A673 (cell line): ENCODE results near the gene OR52E6. TPM values are rescaled to one million over a fixed set of nuclear protein-coding genes. Genes with fewer than 3 reads are reported as not detected.

Experiments
- BruUV-seq: library from RNA; stranded (reverse); fragments of 400-500 nt; replicated peaks from 2 replicates; lab custom pipeline; 2021; lab: Mats Ljungman, UMichigan
- CTCF ChIA-PET: fragments of 300-600 bp; sonication (Branson Sonifier 250); formaldehyde crosslinking; loops from one replicate; lab custom pipeline; 2022; ENCODE audit warnings: antibody characterized with exemption; lab: Charles Lee
- POLR2A ChIA-PET: fragments of 300-600 bp; sonication (Branson Sonifier 250); formaldehyde crosslinking; loops from one replicate; lab custom pipeline; 2022; ENCODE audit warnings: antibody characterized with exemption; ENCODE audit not compliant: low non-redundant PET; lab: Charles Lee
- DNase-seq: peaks from one replicate; pipeline ENCODE4 v3.0.0-alpha.2; 2015; ENCODE audit warnings: low spot score
- H3K27ac ChIP-seq: fragments of 200-600 bp; sonication (generic); 2 replicates; pipeline ENCODE4 v1.5.1; 2016; ENCODE audit warnings: mixed run types, low read depth, mild to moderate bottlenecking, mixed read lengths, antibody characterized with exemption, low read length; ENCODE audit not compliant: poor library complexity, severe bottlenecking
- H3K27me3 ChIP-seq: fragments of 200-600 bp; sonication (generic); replicated peaks from 2 replicates; pipeline ENCODE4 v1.6.1; 2017; ENCODE audit warnings: mixed run types, low read depth, mild to moderate bottlenecking, mixed read lengths, antibody characterized with exemption, low read length; ENCODE audit not compliant: insufficient read depth, poor library complexity
- H3K36me3 ChIP-seq: fragments of 200-600 bp; sonication (generic); 2 replicates; pipeline ENCODE4 v1.6.1; 2016; ENCODE audit warnings: mixed run types, mild to moderate bottlenecking, mixed read lengths, antibody characterized with exemption, low read length; ENCODE audit not compliant: insufficient read depth, poor library complexity, severe bottlenecking
- H3K4me1 ChIP-seq: fragments of 200-600 bp; sonication (generic); 2 replicates; pipeline ENCODE4 v1.6.1; 2017; ENCODE audit warnings: mixed run types, mild to moderate bottlenecking, mixed read lengths, antibody characterized with exemption, low read length; ENCODE audit not compliant: insufficient read depth, poor library complexity, severe bottlenecking
- H3K4me3 ChIP-seq: fragments of 200-600 bp; sonication (generic); 2 replicates; pipeline ENCODE4 v1.5.1; 2016; ENCODE audit warnings: low read depth, mixed run types, mild to moderate bottlenecking, mixed read lengths, low read length; ENCODE audit not compliant: poor library complexity, severe bottlenecking
- H3K9me3 ChIP-seq: fragments of 200-600 bp; sonication (generic); 2 replicates; pipeline ENCODE4 v1.6.1; 2016; ENCODE audit warnings: mixed run types, low read depth, mild to moderate bottlenecking, mixed read lengths, antibody characterized with exemption, low read length; ENCODE audit not compliant: poor library complexity, severe bottlenecking
- CTCF ChIP-seq: fragments of 300-800, 200-600 bp; sonication (generic); conservative IDR thresholded peaks from 2 replicates; pipeline ENCODE4 v1.5.1; 2017; ENCODE audit warnings: low read depth, mild to moderate bottlenecking, antibody characterized with exemption, low read length, moderate library complexity, mixed read lengths
- EZH2 ChIP-seq: fragments of 200-600 bp; sonication (generic); IDR thresholded peaks from 2 replicates; pipeline ENCODE4 v1.6.1; 2017; ENCODE audit warnings: borderline replicate concordance, low read depth, mild to moderate bottlenecking, mixed read lengths, antibody characterized with exemption, low read length; ENCODE audit not compliant: poor library complexity, severe bottlenecking
- intact Hi-C: fragments of 100-400 bp; cut with micrococcal nuclease; formaldehyde crosslinking; loops from one replicate; pipeline ENCODE4 v1.10.0; 2022; ENCODE audit not compliant: unreplicated experiment
- total RNA-seq: library from RNA; stranded (reverse); gene quantifications from 2 replicates; pipeline ENCODE4 v1.2.3, GENCODE V29; 2021

Gene OR52E6
- total RNA-seq, 1 experiment from 2014 or later = not detected

GRCh38 chr11:5803982-5804381, 37.7 kb downstream of the OR52E6 start:
- DNase-seq = no peak
- H3K27ac ChIP-seq = no peak overlapping the region
- no peaks in the 10 kb centered on the region for H3K9me3 ChIP-seq
- ChIA-PET CTCF (no interaction called here), POLR2A (no interaction called here)
- TF ChIP-seq EZH2 (no peak), CTCF (no peak)
- no TSS peak for BruUV-seq
- no peak overlapping the region for H3K4me3 ChIP-seq
- no peaks in the 10 kb centered on the region for H3K4me1 ChIP-seq
- H3K36me3 ChIP-seq = no peaks in the 10 kb centered on the region
- H3K27me3 ChIP-seq = no peaks in the 10 kb centered on the region
- intact Hi-C loops = no loop called here

DNA sequence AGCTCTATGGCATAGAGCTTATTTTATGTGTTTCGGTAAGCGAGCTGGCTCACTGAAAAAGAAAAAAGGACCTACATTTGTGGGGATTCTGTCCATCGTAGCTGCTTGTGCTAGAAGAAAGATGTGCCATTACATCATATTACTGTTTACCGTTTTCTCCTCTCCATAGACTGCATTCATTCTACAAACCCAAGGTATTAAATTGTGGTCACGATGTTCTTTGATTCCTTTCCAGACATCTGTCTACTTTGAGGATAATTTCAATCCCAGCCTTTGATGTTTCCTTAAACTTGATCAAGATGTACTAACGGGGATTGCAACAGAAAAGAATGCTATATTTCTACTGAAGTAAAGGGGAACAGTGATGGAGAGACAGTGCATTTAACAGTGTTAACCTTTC, 45.2 kb downstream of the OR52E6 start:
- intact Hi-C loops = no loop called here
- CTCF ChIA-PET = no interaction called here
- BruUV-seq = no TSS peak

GRCh38 chr11:5791165-5791564, 50.5 kb downstream of the OR52E6 start, which contains the start of gene OR52N1:
OR52N1 (minus strand) TSS chr11:5791265; CDS start chr11:5788816, 2,449 bp downstream.
- Histone ChIP-seq H3K27ac (no peak within 1 kb of the TSS), H3K4me3 (no peak within 1 kb of the TSS), H3K4me1 (no peaks in the 10 kb centered on the region), H3K9me3 (no peaks in the 10 kb centered on the region), H3K36me3 (no peaks in the 10 kb centered on the region), H3K27me3 (no peaks in the 10 kb centered on the region)
- no peak for DNase-seq
- TF ChIP-seq CTCF (no peak), EZH2 (no peak)
- BruUV-seq = no TSS peak
- intact Hi-C loops = no loop called here
- ChIA-PET CTCF (no interaction called here), POLR2A (no interaction called here)

More for the DNA sequence above, 45.2 kb downstream of the OR52E6 start:
- H3K9me3 ChIP-seq = no peaks in the 10 kb centered on the region
- no peak overlapping the region for H3K27ac ChIP-seq
- H3K36me3 ChIP-seq = no peaks in the 10 kb centered on the region
- TF ChIP-seq CTCF (no peak), EZH2 (no peak)
- H3K4me1 ChIP-seq = no peaks in the 10 kb centered on the region
- POLR2A ChIA-PET = no interaction called here
- H3K4me3 ChIP-seq = no peak overlapping the region
- no peak for DNase-seq
- no peaks in the 10 kb centered on the region for H3K27me3 ChIP-seq

Other genes starting within 250 kb of the OR52E6 start
- gene TRIM6, start 245.3 kb downstream of the OR52E6 start, total RNA-seq = 0.13 and 0.52 TPM in 2 replicates
- gene TRIM34, start 216.9 kb downstream of the OR52E6 start, total RNA-seq = 0.41 and 0.79 TPM in 2 replicates
- 17.9 and 18.2 TPM in 2 replicates for gene TRIM5, start 156.8 kb downstream of the OR52E6 start, total RNA-seq
- not detected in 2 replicates for gene TRIM22, start 152.1 kb downstream of the OR52E6 start, total RNA-seq
- gene OR56B1, start 105.4 kb downstream of the OR52E6 start, total RNA-seq = not detected in 2 replicates
- gene OR52N4, start 87.7 kb downstream of the OR52E6 start, total RNA-seq = not detected in 2 replicates
- not detected in 2 replicates for gene OR52N5, start 58.5 kb downstream of the OR52E6 start, total RNA-seq
- gene OR52N1, start 50.6 kb downstream of the OR52E6 start, total RNA-seq = not detected in 2 replicates
- gene OR52N2, start 33.0 kb downstream of the OR52E6 start, total RNA-seq = not detected in 2 replicates
- not detected in 2 replicates for gene OR52E8, start 15.8 kb upstream of the OR52E6 start, total RNA-seq
- not detected in 2 replicates for gene OR52E4, start 38.7 kb upstream of the OR52E6 start, total RNA-seq
- not detected in 2 replicates for gene OR52E5, start 51.3 kb upstream of the OR52E6 start, total RNA-seq
- not detected in 2 replicates for gene OR56A3, start 100.4 kb upstream of the OR52E6 start, total RNA-seq
- gene OR56A5, start 126.6 kb upstream of the OR52E6 start, total RNA-seq = not detected in 2 replicates
- not detected in 2 replicates for gene OR52L1, start 145.1 kb upstream of the OR52E6 start, total RNA-seq
- not detected in 2 replicates for gene OR56A4, start 165.0 kb upstream of the OR52E6 start, total RNA-seq
- 0.04 TPM in 1 of 2 replicates, not detected in the other for gene OR56A1, start 188.9 kb upstream of the OR52E6 start, total RNA-seq